Heart left ventricle (tissue), 16 donors: ENCODE data around the gene NTHL1. TPM values are rescaled to one million over a fixed set of nuclear protein-coding genes. Genes with fewer than 3 reads are reported as not detected.

Source experiments
- ATAC-seq, 4 donors: fragments of 200-7000 bp; cut with Tn5 transposase; one replicate each; pipeline ENCODE4 v1.9.1; 2020 to 2022; ENCODE audit warnings: moderate library complexity in 4 of 4, mild to moderate bottlenecking in 3 of 4, moderate number of reproducible peaks in 1 of 4
- DNase-seq, 5 donors: peaks; one replicate each; pipeline ENCODE4 v3.0.0-alpha.2; 2020
- H3K27ac ChIP-seq, 12 donors: fragments of 200-600 bp; sonication (generic) in 4 of 12; one replicate each; pipeline versions ENCODE4 v1.5.0 to v1.8.0; 2016 to 2022; ENCODE audit warnings: mild to moderate bottlenecking in 2 of 12
- H3K27me3 ChIP-seq, 9 donors: fragments of 200-600 bp; sonication (generic) in 2 of 9; one replicate each; pipeline versions ENCODE4 v1.5.1 to v1.8.0; 2016 to 2022; ENCODE audit warnings: mild to moderate bottlenecking in 3 of 9
- H3K36me3 ChIP-seq, 9 donors: fragments of 200-600 bp; sonication (generic) in 2 of 9; one replicate each; pipeline versions ENCODE4 v1.5.0 to v1.8.0; 2018 to 2022; ENCODE audit warnings: mild to moderate bottlenecking in 2 of 9
- H3K4me1 ChIP-seq, 12 donors: fragments of 200-600 bp; sonication (generic) in 4 of 12; one replicate each; pipeline versions ENCODE4 v1.5.0 to v1.8.0; 2016 to 2022; ENCODE audit warnings: mild to moderate bottlenecking in 3 of 12
- H3K4me3 ChIP-seq, 12 donors: fragments of 200-600 bp; sonication (generic) in 4 of 12; one replicate each; pipeline versions ENCODE4 v1.5.0 to v1.8.0; 2017 to 2022; ENCODE audit warnings: mild to moderate bottlenecking in 9 of 12, moderate library complexity in 4 of 12
- H3K9me3 ChIP-seq, 12 donors: fragments of 200-600 bp; sonication (generic) in 4 of 12; one replicate each; pipeline versions ENCODE4 v1.5.0 to v1.8.0; 2016 to 2022; ENCODE audit warnings: mild to moderate bottlenecking in 1 of 12
- POLR2A ChIP-seq, 2 donors: fragments of 450-650 bp; IDR thresholded peaks; one replicate each; pipeline ENCODE4 v1.6.1; 2017; ENCODE audit warnings: antibody characterized with exemption in 2 of 2, mild to moderate bottlenecking in 2 of 2, moderate library complexity in 2 of 2
- WGBS, 4 donors: extraction: QIAGEN DNeasy Blood & Tissue Kit in 2 of 4; methylation state at CpG; one replicate each; pipeline versions ENCODE4 v1.1.5 to v1.1.7; 2013 to 2018; 5-methylcytosine and 5-hydroxymethylcytosine counted together
- intact Hi-C, 10 donors: fragments of 100-400 bp; cut with DNase I; formaldehyde crosslinking; loops; one replicate each; pipeline versions ENCODE4 v1.11.1 to v1.14.2; 2022
- polyA plus RNA-seq, 2 donors: library from polyadenylated mRNA; stranded (reverse); fragments of 200-250 nt; gene quantifications; one replicate each; pipeline ENCODE4 v1.2.3, GENCODE V29; 2013
- total RNA-seq, 9 donors: library from RNA; depleted of rRNA in 2 of 9; stranded (reverse); fragments of >200 nt in 2 of 9; fragmentation: NEBNext Ultra II Directional in 3 of 9; extraction: Animal tissue kit (Norgen Biotek cat#: 25700) in 3 of 9; gene quantifications; one replicate each; pipeline versions ENCODE4 v1.1.0 to v1.2.4, GENCODE V29; 2016 to 2023
- TF ChIP-seq, protein P1 (sequence below), 12 donors: fragments of 200-600 bp; sonication (generic) in 4 of 12; IDR thresholded peaks; one replicate each; pipeline versions ENCODE4 v1.5.0 to v1.8.0; 2018 to 2022; ENCODE audit warnings: antibody characterized with exemption in 12 of 12, mild to moderate bottlenecking in 5 of 12
- donor health status: ischemic (EF 13 %, LVEDD 7.1; RV severe dilation, severe dysfunction).
- donor health status: healthy with polysubstance abuse.
- donor health status: DM: no; HTN: yes; CAD: no.
- donor health status: DM: no; HTN: no; CAD: no.
- donor health status: ischemic (EF 25% LVEDD 6.9; RV normal size, moderate dysfunction).
- donor health status: ischemic (EF 25% LVEDD 5.7; RV mildly dilated, moderate dysfunction).
- donor health status: healthy.
- donor health status: DM: yes; HTN: yes; CAD: no.
- donor health status: ischemic (EF 35%, LVEDD 5.7; RV mildly dilated, moderate dysfunction).
- donor health status: nonischemic (EF 11% LVEDD 7.7; RV severe dilation, severe dysfunction).
- donor health status: DM: yes; HTN: yes; CAD: no.
- donor health status: PGD.
- donor health status: ischemic (EF 29% LVEDD 5.4; RV normal size, mild dysfunction).
- donor health status: nonischemic (EF 23%, LVEDD 6.1; RV moderate dilation, normal function).

NTHL1 gene
- total and polyA plus RNA-seq, 11 donors, result 9.0 to 32.3 (median 12.2) TPM

DNA sequence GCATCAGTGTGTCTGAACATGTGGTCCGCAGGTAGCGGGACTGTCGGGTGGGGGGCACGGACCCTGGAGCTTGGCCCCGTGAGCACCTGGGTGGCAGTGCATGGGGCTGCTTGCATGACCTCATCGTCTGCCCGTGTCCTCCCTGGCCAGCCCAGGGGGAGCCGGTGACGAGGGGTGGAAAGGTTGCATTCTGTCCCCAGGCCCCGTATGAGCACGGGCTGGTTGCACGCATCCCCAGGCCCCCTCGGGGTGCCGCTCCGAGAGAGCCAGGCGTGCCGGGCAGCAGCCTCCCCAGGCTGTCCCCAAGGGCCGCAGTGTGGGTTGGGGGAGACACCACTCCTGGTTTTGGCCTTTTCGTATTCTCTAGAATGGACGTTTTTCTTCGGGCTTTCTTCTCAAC is 30.1 kb upstream of the NTHL1 start:
- Histone ChIP-seq H3K4me1 (peaks cover 5 to 21% (median 16%) of the 10 kb centered on the region in 12 donors), H3K36me3 (peaks cover 0 to 95% (median 88%) of the 10 kb centered on the region in 9 donors), H3K27ac (no peak overlapping the region), H3K9me3 (no peaks in the 10 kb centered on the region), H3K4me3 (no peak overlapping the region), H3K27me3 (no peaks in the 10 kb centered on the region)
- intact Hi-C loops, result no loop called here
- no peak for TF ChIP-seq POLR2A (IDR thresholded peaks at IDR 0.05)
- TF ChIP-seq, protein P1, sequence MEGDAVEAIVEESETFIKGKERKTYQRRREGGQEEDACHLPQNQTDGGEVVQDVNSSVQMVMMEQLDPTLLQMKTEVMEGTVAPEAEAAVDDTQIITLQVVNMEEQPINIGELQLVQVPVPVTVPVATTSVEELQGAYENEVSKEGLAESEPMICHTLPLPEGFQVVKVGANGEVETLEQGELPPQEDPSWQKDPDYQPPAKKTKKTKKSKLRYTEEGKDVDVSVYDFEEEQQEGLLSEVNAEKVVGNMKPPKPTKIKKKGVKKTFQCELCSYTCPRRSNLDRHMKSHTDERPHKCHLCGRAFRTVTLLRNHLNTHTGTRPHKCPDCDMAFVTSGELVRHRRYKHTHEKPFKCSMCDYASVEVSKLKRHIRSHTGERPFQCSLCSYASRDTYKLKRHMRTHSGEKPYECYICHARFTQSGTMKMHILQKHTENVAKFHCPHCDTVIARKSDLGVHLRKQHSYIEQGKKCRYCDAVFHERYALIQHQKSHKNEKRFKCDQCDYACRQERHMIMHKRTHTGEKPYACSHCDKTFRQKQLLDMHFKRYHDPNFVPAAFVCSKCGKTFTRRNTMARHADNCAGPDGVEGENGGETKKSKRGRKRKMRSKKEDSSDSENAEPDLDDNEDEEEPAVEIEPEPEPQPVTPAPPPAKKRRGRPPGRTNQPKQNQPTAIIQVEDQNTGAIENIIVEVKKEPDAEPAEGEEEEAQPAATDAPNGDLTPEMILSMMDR (IDR thresholded peaks at IDR 0.05), result no peak
- no peak for ATAC-seq
- DNase-seq, result no peak
- 87 to 95% (median 95%) methylated on average over 15 to 21 of the region's 21 CpGs for WGBS, 4 donors

DNA sequence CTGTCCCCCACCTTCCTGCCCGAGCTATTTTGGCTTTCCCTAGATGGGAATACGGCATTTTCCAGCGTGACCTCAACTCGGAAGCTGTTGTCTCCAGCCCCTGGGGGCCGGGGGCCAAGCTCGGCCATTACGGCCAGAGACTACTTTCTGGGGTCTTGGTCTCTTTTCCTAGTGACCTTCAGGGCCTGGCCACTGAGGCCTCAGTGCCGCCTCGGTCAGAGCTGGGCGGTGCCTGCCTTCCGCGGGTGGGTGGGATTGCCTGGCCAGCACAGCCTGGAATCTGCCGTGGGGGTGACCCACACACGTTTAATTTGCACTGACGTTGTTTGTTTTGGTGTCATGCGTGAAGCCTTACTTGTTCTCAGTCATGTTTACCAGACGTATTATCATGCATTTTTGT is 29.4 kb upstream of the NTHL1 start:
- no peak for DNase-seq
- ATAC-seq, result no peak
- H3K27me3 ChIP-seq, result no peaks in the 10 kb centered on the region
- 90 to 94% (median 94%) methylated on average over 17 of the region's 17 CpGs for WGBS, 4 donors
- TF ChIP-seq POLR2A (IDR thresholded peaks at IDR 0.05), result no peak
- TF ChIP-seq, protein P1 (IDR thresholded peaks at IDR 0.05), result no peak
- H3K36me3 ChIP-seq, result peaks cover 0 to 96% (median 90%) of the 10 kb centered on the region in 9 donors
- peaks cover 4 to 14% (median 10%) of the 10 kb centered on the region in 12 donors for H3K4me1 ChIP-seq
- intact Hi-C loops, result no loop called here
- H3K4me3 ChIP-seq, result no peak overlapping the region
- no peak overlapping the region for H3K27ac ChIP-seq
- no peaks in the 10 kb centered on the region for H3K9me3 ChIP-seq

GRCh38 chr16:2076072-2076865 is 28.6 kb upstream of the NTHL1 start:
- H3K9me3 ChIP-seq, result no peaks in the 10 kb centered on the region
- WGBS, 4 donors, result 92 to 95% (median 94%) methylated on average over 13 to 28 of the region's 28 CpGs
- intact Hi-C loops, result no loop called here
- DNase-seq (no peak), ATAC-seq (no peak)
- TF ChIP-seq, protein P1 (IDR thresholded peaks at IDR 0.05), result no peak
- no peak for TF ChIP-seq POLR2A (IDR thresholded peaks at IDR 0.05)
- H3K36me3 ChIP-seq, result peaks cover 0 to 95% (median 91%) of the 10 kb centered on the region in 9 donors
- H3K4me1 ChIP-seq, result peaks cover 0 to 7% (median 2%) of the 10 kb centered on the region in 12 donors
- H3K27ac ChIP-seq, result no peak overlapping the region
- H3K4me3 ChIP-seq, result no peak overlapping the region
- H3K27me3 ChIP-seq, result no peaks in the 10 kb centered on the region

- H3K9me3 ChIP-seq, result no peaks in the 10 kb centered on the region
- no peak for ATAC-seq
- no peak overlapping the region for H3K4me3 ChIP-seq
- intact Hi-C loops, result no loop called here
- WGBS, 4 donors, result 93 to 96% (median 95%) methylated on average over 20 to 24 of the region's 24 CpGs
- H3K4me1 ChIP-seq, result peaks cover 0 to under 1% (median 0%) of the 10 kb centered on the region in 12 donors
- TF ChIP-seq, protein P1 (IDR thresholded peaks at IDR 0.05), result no peak
- peaks cover 0 to 96% (median 87%) of the 10 kb centered on the region in 9 donors for H3K36me3 ChIP-seq
- no peaks in the 10 kb centered on the region for H3K27me3 ChIP-seq
- DNase-seq, result no peak
- no peak overlapping the region for H3K27ac ChIP-seq
Measured at GRCh38 chr16:2075631-2076030, 28.0 kb upstream of the NTHL1 start.
